ENCODE results near the gene WWP2.

The WWP2 gene

GRCh38 chr16:69935740-69936139, 173.6 kb downstream of the WWP2 start:
- Mint-ChIP-seq H3K4me3 (no peak overlapping the region), H3K9me3 (no peaks in the 10 kb centered on the region), H3K4me1 (no peaks in the 10 kb centered on the region), H3K36me3 (ENCODE audit: low read depth) (peaks cover 49% of the 10 kb centered on the region), H3K27me3 (ENCODE audit: low read depth) (no peaks in the 10 kb centered on the region), H3K27ac (no peak overlapping the region)
- no peak for TF ChIP-seq CTCF (IDR thresholded peaks at IDR 0.05; ENCODE audit: unreplicated experiment in 3 of 3)

GRCh38 chr16:69936252-69936651, 174.1 kb downstream of the WWP2 start:
- Mint-ChIP-seq H3K9me3 (no peaks in the 10 kb centered on the region), H3K4me3 (no peak overlapping the region), H3K4me1 (no peaks in the 10 kb centered on the region), H3K27me3 (ENCODE audit: low read depth) (no peaks in the 10 kb centered on the region), H3K36me3 (ENCODE audit: low read depth) (peaks cover 45% of the 10 kb centered on the region), H3K27ac (no peak overlapping the region)
- TF ChIP-seq CTCF (IDR thresholded peaks at IDR 0.05; ENCODE audit: unreplicated experiment in 3 of 3) = no peak

- Mint-ChIP-seq H3K4me3 (no peak overlapping the region), H3K27ac (no peak overlapping the region), H3K9me3 (no peaks in the 10 kb centered on the region), H3K4me1 (no peaks in the 10 kb centered on the region), H3K27me3 (ENCODE audit: low read depth) (no peaks in the 10 kb centered on the region), H3K36me3 (ENCODE audit: low read depth) (peaks cover 43% of the 10 kb centered on the region)
- no peak for TF ChIP-seq CTCF (IDR thresholded peaks at IDR 0.05; ENCODE audit: unreplicated experiment in 3 of 3)
Measured at GRCh38 chr16:69936751-69937211, 174.6 kb downstream of the WWP2 start.

GRCh38 chr16:69937465-69937951, 175.4 kb downstream of the WWP2 start:
- peak; percentile 15 to 35 (median 33) for TF ChIP-seq CTCF (IDR thresholded peaks at IDR 0.05; ENCODE audit: unreplicated experiment in 3 of 3)
- Mint-ChIP-seq H3K4me3 (no peak overlapping the region), H3K4me1 (no peaks in the 10 kb centered on the region), H3K27ac (no peak overlapping the region), H3K27me3 (ENCODE audit: low read depth) (no peaks in the 10 kb centered on the region), H3K9me3 (no peaks in the 10 kb centered on the region), H3K36me3 (ENCODE audit: low read depth) (peaks cover 40% of the 10 kb centered on the region)

- peaks cover 29% of the 10 kb centered on the region for H3K36me3 Mint-ChIP-seq (ENCODE audit: low read depth)
- H3K27me3 Mint-ChIP-seq (ENCODE audit: low read depth) = no peaks in the 10 kb centered on the region
- H3K9me3 Mint-ChIP-seq = no peaks in the 10 kb centered on the region
- TF ChIP-seq CTCF (IDR thresholded peaks at IDR 0.05; ENCODE audit: unreplicated experiment in 3 of 3) = no peak
- H3K4me3 Mint-ChIP-seq = no peak overlapping the region
- no peak overlapping the region for H3K27ac Mint-ChIP-seq
- peaks cover 6% of the 10 kb centered on the region for H3K4me1 Mint-ChIP-seq
Measured at GRCh38 chr16:69938981-69939820, 177.1 kb downstream of the WWP2 start.

Data from nephron (organoid).